Measurements from ENCODE around the gene CAMK2A.

DNA sequence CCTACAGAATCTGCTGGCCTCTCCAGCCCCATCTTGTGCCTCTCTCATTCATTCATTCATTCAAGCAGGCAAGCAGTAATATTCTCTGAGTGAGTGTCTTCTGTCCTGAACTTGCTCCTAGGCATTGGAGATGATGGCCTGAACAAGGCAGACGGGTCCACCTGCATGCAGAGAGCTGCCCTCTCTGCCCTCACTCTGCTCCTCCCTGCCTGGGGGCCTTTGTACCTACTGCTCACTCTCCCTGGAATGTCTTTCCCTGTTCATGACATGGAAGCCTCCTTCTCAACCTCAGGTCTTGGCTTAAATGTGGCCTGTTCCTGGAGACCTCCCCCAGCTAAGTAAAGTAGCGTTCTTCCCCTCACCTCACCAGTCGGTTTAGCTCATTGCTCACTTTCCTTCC lies 116.4 kb downstream of the CAMK2A start:
- no peak for TF ChIP-seq CTCF (IDR thresholded peaks at IDR 0.05; ENCODE audit: extremely low read depth in 1 of 2, insufficient read depth in 1 of 2, low read depth in 1 of 2, low read length in 2 of 2)
- TF ChIP-seq POLR2A (IDR thresholded peaks at IDR 0.05; ENCODE audit: low read depth, low read length), result no peak
- TF ChIP-seq EZH2 (IDR thresholded peaks at IDR 0.05; ENCODE audit: borderline replicate concordance, low read depth, low read length, severe bottlenecking), result no peak
- no peak for TF ChIP-seq MAX (IDR thresholded peaks at IDR 0.05; ENCODE audit: insufficient read depth, insufficient read length)
- no peak for TF ChIP-seq POLR2AphosphoS5 (IDR thresholded peaks at IDR 0.05; ENCODE audit: insufficient read depth, low read depth, low read length)
- TF ChIP-seq MYC (IDR thresholded peaks at IDR 0.05; ENCODE audit: low read depth, low read length), result no peak
- TF ChIP-seq GATA2 (IDR thresholded peaks at IDR 0.05; ENCODE audit: insufficient read depth, insufficient read length, low read depth, low read length), result no peak
- TF ChIP-seq FOS (IDR thresholded peaks at IDR 0.05; ENCODE audit: borderline replicate concordance, insufficient read depth, low read length), result no peak
- no peak for TF ChIP-seq JUN (IDR thresholded peaks at IDR 0.05; ENCODE audit: borderline replicate concordance, insufficient read depth, insufficient read length, low read depth)

Measured in endothelial cell of umbilical vein (primary cell).